Measurements from ENCODE around the gene CYRIA.

The CYRIA gene

GRCh38 chr2:16624436-16624780 is 41.2 kb downstream of the CYRIA start:
- TF ChIP-seq CTCF (IDR thresholded peaks at IDR 0.05; ENCODE audit: insufficient read depth, missing control alignments) = no peak
- DNase-seq (ENCODE audit: insufficient read length, low spot score) (no peak), FAIRE-seq (no peak)

GRCh38 chr2:16623564-16624435 is 41.8 kb downstream of the CYRIA start:
- TF ChIP-seq CTCF (IDR thresholded peaks at IDR 0.05; ENCODE audit: insufficient read depth, missing control alignments) = no peak

GRCh38 chr2:16623031-16623430 is 42.6 kb downstream of the CYRIA start:
- FAIRE-seq = no peak
- no peak for DNase-seq (ENCODE audit: insufficient read length, low spot score)
- no peak for TF ChIP-seq CTCF (IDR thresholded peaks at IDR 0.05; ENCODE audit: insufficient read depth, missing control alignments)

More at GRCh38 chr2:16623564-16624435, 41.8 kb downstream of the CYRIA start:
- no peak for DNase-seq (ENCODE audit: insufficient read length, low spot score)
- no peak for FAIRE-seq

- DNase-seq (ENCODE audit: insufficient read length, low spot score) (no peak), FAIRE-seq (no peak)
- TF ChIP-seq CTCF (IDR thresholded peaks at IDR 0.05; ENCODE audit: insufficient read depth, missing control alignments) = no peak
Measured at GRCh38 chr2:16622399-16622968, 43.1 kb downstream of the CYRIA start.

GRCh38 chr2:16621316-16621715 is 44.3 kb downstream of the CYRIA start:
- FAIRE-seq = no peak
- no peak for TF ChIP-seq CTCF (IDR thresholded peaks at IDR 0.05; ENCODE audit: insufficient read depth, missing control alignments)
- no peak for DNase-seq (ENCODE audit: insufficient read length, low spot score)

- FAIRE-seq (no peak), DNase-seq (ENCODE audit: insufficient read length, low spot score) (no peak)
- TF ChIP-seq CTCF (IDR thresholded peaks at IDR 0.05; ENCODE audit: insufficient read depth, missing control alignments) = no peak
Measured at GRCh38 chr2:16620590-16620989, 45.0 kb downstream of the CYRIA start.
